ENCODE results near the gene ZP1.

The ZP1 gene

DNA sequence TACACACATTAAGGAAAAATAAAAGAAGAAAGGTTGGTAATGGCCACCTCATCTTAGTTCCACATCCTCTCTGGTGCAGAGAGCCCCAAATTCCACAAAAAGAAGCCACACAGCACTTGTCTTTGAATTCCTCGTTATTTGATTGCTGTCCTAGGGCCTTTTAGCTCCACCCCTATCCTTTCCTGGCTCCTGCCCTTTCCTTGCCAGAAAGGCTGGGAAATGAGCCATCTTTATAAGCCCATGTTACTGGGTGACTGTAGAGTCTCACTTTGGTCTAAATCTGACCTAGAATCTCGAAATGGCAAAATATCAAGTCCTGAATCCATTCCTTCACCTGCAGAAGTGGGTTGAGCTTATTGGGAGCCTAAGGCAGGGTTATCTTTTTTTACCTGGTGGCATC lies 52.6 kb downstream of the ZP1 start:
- no peak for FAIRE-seq
- no peak for DNase-seq (ENCODE audit: insufficient read length, low spot score)

GRCh38 chr11:60921259-60921658 lies 53.9 kb downstream of the ZP1 start:
- DNase-seq (ENCODE audit: insufficient read length, low spot score) (no peak), FAIRE-seq (no peak)

GRCh38 chr11:60921777-60922335 lies 54.5 kb downstream of the ZP1 start:
- DNase-seq (ENCODE audit: insufficient read length, low spot score) (no peak), FAIRE-seq (no peak)

GRCh38 chr11:60922906-60923305 lies 55.6 kb downstream of the ZP1 start:
- FAIRE-seq = no peak
- no peak for DNase-seq (ENCODE audit: insufficient read length, low spot score)

DNA sequence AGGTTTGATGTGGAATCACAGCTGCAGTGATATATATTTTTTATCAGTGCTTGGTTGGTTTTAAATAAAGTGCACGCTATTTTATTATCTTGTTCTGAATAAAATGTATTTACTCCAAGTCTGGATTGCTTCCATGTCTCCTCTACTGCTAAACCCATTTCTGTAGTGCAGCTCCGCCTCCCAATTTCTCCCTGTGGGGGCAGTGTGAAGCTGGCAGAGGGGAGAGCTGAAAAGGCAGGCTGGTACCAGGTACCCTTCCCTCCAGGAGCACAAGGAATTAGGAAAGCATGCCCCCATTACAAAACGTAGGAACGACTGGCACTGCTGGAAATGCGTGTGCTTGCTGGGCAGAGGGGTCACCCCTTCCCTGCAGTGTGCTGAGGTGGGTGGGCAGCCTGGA lies 56.0 kb downstream of the ZP1 start:
- DNase-seq (ENCODE audit: insufficient read length, low spot score) = no peak
- no peak for FAIRE-seq

DNA sequence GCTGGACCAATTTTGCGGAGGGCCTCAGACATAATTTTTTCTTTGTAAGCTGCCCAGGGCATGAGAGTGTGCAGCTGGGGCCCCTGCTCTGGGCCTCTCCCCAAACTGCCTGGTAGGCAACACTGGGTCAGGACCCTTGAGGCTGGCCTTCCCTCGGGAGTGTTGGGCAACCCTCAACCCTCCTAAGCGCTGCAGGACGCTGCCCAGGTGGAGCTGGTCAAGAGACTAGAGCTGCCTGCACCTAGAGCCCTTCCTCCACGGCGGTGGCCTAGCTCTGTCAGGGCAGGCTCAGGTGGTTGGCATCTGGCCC lies 56.4 kb downstream of the ZP1 start:
- FAIRE-seq (no peak), DNase-seq (ENCODE audit: insufficient read length, low spot score) (no peak)

DNA sequence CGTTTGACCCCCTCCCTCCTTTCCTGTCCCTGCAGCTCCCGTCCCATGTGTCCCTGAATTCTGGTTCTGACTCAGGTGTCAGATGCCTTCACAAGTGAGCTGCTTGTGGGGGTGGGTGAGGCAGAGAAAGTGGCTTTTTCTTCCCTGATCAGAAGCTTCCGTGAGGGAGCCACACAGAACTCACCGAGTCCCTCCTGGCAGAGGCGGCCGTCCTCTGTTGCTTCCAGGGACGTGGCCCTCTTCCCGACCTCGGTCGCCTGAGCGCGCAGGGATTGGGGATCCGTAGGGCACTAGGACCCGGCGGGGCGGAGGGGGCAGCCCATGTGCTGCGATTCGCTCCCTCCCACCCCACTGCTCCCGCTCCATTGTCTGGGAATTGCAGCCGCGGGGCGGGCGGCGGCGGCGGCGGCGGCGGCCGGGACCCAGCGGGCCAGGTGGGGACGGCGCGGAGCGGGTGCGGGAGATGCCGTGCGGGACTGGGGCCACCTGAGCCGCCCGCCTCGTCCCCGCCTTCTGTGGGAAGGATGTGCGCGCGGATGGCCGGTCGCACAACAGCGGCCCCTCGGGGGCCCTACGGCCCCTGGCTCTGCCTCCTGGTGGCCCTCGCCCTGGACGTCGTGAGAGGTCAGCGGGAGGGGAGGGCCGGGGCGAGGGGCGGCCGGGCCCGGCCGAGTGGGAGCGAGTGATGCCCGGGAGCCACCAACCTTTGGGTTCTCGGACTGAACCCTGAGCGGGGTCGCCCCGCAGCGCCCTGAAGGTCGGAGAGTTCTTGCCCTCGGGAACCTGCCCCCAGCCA lies 57.0 kb downstream of the ZP1 start, which contains the start of gene TMEM132A:
TSS of gene TMEM132A (plus strand) at position 351 of the 796 bp plus-strand sequence. CDS start at position 525, 174 bp downstream.
- no peak for FAIRE-seq

More for the DNA sequence above, 57.0 kb downstream of the ZP1 start, which contains the start of gene TMEM132A:
- peak; percentile 88 for DNase-seq (ENCODE audit: insufficient read length, low spot score)

All from HTR-8/SVneo (cell line).